T-helper 22 cell (primary cell): ENCODE results near the gene SPINK9.

Experiments used
- DNase-seq: peaks from one replicate; pipeline ENCODE4 v3.0.0-alpha.2; 2020; ENCODE audit warnings: low read depth

SPINK9 gene

GRCh38 chr5:148368299-148368698 is 32.9 kb downstream of the SPINK9 start:
- DNase-seq: no peak

- DNase-seq: no peak
These were observed 36.9 kb downstream of the SPINK9 start for GRCh38 chr5:148372166-148372725.

DNA sequence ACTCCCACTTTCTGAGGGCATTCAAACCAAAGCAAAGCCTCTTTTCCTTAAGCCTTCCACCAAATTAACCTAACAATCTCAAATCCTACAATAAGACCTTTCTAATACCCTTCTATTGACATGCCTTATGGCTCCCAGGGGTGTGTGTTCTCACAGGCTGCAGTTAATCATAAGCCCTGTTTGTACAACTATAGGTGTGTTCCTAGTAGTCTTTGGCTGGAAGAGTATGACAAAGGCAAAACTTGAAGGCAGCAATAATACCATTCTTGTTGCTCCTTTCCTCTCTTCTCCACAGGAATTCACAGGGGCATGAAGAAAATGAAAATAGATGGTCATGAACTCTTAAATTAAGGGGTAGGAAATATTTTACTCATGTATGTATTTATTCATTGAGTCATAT is 37.5 kb downstream of the SPINK9 start:
- no peak for DNase-seq

DNA sequence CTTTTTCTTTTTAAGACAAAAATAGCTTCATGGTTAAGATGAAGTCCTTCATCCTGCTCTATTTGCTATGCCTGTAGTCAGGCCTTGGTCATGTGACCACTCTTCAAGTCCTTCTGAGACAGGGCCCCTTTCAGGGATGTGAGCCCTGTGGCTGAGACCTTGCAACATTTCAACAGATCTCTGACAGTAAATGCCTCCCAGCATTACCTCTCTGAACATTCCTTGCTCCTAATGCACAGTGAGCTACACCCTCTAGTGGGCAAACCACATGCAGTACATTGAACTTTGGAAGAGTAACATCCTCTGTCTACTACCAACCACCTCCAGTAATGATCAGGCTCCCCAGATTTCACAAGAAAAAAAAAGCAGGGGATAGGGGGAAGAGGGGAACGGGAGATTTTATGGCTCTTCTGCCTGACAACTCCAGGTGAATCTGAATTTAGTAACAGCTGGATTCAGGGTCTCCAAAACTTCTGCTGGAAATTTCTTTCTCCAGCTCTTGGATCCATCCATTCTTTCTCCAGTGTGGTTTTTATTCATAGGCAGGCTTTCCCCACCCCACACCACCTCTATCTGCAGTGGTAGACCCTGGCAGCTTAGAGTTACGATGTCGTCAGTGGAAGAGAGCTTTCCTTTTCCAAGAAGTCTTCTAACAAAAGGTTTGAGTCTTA is 39.5 kb downstream of the SPINK9 start:
- no peak for DNase-seq

DNA sequence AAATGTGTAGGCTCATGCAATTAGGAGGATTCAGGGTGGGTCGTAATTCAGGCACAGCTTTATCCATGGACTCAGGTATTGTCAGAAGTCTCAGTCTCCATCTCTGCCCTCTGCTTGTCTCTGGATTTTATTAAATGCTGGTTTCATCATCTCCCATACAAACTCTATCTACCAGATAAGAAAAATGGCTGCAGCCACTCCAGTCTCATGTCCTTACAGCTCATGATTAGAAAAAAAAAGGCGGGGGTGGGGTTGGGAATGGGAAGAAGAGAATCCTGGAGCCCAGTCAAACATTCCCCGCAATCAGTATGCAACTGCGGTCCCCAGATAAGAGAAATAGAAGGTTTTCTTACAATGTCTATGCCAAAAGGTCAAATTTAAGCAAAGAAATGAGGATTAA is 40.8 kb downstream of the SPINK9 start:
- DNase-seq: no peak

- no peak for DNase-seq
These were observed 43.3 kb downstream of the SPINK9 start for GRCh38 chr5:148378670-148379069.

GRCh38 chr5:148379340-148379739 is 44.0 kb downstream of the SPINK9 start:
- no peak for DNase-seq

GRCh38 chr5:148381906-148382305 is 46.5 kb downstream of the SPINK9 start:
- no peak for DNase-seq

DNA sequence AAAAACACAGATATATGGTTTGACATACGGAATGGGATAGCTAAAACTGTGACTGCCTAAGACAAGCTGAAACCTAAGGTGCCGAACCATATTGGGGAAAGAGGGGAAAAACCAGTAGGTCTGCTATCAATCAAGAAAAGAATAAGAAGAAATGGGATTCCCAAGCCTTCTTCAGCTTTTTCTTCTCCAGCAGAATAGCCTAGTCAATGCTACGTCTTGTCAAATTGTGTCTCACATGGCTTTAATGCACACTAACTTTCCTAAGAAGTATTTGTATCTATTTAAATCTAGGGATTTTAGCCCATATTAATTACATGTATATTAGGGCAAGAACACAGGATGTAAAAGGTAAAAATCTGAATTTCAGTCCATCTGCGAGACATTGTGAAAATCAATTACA is 47.6 kb downstream of the SPINK9 start:
- DNase-seq: no peak

- DNase-seq: peak; percentile 95
These were observed 48.4 kb downstream of the SPINK9 start, which contains the start of gene FBXO38 for GRCh38 chr5:148383564-148384379. FBXO38 (plus strand) TSS chr5:148383958; CDS start chr5:148394777, 10,819 bp downstream.

- DNase-seq: no peak
These were observed 49.0 kb downstream of the SPINK9 start for GRCh38 chr5:148384380-148384737.

GRCh38 chr5:148385094-148385493 is 49.7 kb downstream of the SPINK9 start:
- DNase-seq: no peak

DNA sequence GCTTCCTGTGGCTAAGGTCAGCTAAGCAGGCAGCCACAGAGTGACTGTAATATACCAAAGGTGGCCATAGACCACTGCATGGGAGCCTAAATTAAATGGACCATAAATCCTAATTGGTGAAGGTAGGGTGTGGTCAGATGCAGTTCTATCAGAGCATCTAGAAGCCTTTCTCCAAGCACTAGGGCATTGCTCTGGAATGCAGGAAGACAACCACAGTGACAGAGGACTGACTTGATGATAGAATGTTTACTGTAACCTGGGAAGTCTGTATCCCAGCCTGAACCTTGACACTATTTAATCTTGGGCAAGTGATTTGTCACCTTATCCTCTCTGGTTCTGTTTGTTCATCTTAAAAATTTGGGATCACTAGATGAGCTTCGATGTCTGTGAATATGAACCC is 50.7 kb downstream of the SPINK9 start:
- DNase-seq: no peak

DNA sequence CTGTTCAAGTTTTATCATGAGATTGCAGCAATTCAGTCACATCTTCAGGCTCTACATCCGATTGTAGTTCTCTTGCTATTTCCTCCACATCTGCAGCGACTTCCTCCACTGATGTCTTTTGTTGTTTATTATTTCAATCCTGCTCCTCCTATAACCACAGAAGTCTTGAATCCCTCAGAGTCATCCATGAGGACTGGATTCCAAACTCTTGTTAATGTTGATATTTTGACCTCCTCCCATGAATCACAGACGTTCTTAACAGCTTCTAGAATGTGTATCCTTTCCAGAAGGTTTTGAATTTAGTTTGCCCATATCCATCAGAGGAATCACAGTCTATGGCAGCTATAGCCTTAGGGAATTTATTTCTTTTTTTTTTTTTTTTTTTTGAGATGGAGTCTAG is 52.0 kb downstream of the SPINK9 start:
- no peak for DNase-seq

DNA sequence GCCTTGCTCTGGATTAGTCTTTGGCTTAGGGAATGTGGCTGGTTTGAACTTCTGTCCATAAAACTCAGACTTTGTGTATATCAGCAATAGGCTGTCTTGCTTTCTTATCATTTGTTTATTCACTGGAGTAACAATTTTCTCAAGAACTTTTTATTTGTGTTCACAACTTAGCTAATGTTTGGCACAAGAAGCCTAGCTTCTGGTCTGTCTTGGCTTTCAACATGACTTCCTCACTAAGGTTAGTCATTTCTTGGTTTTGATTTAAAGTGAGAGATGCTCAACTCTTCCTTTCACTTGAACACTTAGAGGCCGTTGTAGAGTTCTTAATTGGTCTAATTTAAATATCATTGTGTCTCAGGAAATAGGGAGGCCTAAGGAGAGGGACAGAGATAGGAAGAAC is 53.3 kb downstream of the SPINK9 start:
- DNase-seq: no peak
